ENCODE data around the gene C2orf69.

DNA sequence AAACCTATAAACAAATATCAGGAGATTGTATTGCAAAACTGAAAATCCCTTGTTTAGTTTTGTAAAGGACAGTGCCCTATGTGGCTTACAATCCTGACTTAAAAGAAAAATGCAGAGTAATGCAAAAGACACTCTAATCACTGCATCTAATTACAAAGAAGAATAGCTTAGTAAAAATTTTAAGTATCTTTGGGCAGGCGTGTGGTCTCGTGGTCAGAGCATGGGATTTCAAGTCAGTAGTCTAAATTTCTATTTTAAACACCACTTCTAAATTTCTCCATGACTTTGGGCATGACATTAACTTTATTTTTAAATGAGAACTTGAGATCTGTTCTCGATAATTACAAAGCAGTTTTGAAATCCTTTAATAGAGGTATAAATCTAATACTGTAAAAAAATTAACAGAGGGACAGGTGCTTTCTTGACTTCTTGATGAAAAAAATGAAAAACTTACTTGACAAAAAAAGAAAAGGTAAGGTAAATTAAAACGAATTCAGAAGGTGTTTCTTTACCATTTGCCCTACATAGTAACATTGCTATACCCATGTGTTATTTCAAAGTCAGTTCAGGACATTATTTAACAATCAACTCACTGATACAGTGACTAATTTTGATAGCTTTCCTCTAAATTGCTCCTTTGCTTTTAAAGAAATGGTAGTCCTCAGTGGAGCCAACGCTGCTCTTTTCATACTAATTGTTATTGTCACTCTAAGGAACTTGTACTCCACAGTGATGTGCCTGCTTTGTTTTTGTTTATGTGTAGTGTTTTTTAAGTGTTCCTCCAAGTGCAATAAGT, 42.5 kb upstream of the C2orf69 start:
- no peak for TF ChIP-seq POLR2A (IDR thresholded peaks at IDR 0.05)
- TF ChIP-seq, protein P1, sequence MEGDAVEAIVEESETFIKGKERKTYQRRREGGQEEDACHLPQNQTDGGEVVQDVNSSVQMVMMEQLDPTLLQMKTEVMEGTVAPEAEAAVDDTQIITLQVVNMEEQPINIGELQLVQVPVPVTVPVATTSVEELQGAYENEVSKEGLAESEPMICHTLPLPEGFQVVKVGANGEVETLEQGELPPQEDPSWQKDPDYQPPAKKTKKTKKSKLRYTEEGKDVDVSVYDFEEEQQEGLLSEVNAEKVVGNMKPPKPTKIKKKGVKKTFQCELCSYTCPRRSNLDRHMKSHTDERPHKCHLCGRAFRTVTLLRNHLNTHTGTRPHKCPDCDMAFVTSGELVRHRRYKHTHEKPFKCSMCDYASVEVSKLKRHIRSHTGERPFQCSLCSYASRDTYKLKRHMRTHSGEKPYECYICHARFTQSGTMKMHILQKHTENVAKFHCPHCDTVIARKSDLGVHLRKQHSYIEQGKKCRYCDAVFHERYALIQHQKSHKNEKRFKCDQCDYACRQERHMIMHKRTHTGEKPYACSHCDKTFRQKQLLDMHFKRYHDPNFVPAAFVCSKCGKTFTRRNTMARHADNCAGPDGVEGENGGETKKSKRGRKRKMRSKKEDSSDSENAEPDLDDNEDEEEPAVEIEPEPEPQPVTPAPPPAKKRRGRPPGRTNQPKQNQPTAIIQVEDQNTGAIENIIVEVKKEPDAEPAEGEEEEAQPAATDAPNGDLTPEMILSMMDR (IDR thresholded peaks at IDR 0.05) = no peak

Measured in testis (tissue), 2 donors.